Measurements from ENCODE around the gene TBC1D9.

DNA sequence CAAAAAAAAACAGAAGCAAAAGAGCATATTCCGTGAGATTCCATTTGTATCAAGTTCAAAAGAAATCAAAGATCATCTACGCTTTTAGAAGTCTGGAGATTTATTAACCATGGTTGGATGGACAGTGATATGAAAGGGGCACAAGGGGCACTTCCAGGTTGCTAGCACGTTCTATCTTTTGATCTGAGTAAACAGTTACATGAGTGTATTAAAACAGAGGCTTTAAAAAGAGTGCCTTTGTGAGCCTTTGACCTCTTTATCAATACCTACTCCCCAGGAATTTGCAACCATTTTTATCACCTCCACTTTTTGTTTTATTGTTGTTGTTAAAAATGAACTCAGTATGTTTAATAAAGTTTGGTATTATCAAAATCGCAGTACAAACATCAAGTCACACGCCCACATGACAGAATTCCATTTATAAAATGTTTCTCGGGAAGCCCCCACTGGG lies 115.1 kb downstream of the TBC1D9 start:
- TF ChIP-seq, protein P1, sequence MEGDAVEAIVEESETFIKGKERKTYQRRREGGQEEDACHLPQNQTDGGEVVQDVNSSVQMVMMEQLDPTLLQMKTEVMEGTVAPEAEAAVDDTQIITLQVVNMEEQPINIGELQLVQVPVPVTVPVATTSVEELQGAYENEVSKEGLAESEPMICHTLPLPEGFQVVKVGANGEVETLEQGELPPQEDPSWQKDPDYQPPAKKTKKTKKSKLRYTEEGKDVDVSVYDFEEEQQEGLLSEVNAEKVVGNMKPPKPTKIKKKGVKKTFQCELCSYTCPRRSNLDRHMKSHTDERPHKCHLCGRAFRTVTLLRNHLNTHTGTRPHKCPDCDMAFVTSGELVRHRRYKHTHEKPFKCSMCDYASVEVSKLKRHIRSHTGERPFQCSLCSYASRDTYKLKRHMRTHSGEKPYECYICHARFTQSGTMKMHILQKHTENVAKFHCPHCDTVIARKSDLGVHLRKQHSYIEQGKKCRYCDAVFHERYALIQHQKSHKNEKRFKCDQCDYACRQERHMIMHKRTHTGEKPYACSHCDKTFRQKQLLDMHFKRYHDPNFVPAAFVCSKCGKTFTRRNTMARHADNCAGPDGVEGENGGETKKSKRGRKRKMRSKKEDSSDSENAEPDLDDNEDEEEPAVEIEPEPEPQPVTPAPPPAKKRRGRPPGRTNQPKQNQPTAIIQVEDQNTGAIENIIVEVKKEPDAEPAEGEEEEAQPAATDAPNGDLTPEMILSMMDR (IDR thresholded peaks at IDR 0.05), result no peak
- TF ChIP-seq SIN3A (IDR thresholded peaks at IDR 0.05; ENCODE audit: borderline replicate concordance, insufficient read depth, low read depth, low read length), result no peak
- TF ChIP-seq POLR2AphosphoS5 (IDR thresholded peaks at IDR 0.05; ENCODE audit: low read depth, low read length), result no peak
- TF ChIP-seq, protein P2, sequence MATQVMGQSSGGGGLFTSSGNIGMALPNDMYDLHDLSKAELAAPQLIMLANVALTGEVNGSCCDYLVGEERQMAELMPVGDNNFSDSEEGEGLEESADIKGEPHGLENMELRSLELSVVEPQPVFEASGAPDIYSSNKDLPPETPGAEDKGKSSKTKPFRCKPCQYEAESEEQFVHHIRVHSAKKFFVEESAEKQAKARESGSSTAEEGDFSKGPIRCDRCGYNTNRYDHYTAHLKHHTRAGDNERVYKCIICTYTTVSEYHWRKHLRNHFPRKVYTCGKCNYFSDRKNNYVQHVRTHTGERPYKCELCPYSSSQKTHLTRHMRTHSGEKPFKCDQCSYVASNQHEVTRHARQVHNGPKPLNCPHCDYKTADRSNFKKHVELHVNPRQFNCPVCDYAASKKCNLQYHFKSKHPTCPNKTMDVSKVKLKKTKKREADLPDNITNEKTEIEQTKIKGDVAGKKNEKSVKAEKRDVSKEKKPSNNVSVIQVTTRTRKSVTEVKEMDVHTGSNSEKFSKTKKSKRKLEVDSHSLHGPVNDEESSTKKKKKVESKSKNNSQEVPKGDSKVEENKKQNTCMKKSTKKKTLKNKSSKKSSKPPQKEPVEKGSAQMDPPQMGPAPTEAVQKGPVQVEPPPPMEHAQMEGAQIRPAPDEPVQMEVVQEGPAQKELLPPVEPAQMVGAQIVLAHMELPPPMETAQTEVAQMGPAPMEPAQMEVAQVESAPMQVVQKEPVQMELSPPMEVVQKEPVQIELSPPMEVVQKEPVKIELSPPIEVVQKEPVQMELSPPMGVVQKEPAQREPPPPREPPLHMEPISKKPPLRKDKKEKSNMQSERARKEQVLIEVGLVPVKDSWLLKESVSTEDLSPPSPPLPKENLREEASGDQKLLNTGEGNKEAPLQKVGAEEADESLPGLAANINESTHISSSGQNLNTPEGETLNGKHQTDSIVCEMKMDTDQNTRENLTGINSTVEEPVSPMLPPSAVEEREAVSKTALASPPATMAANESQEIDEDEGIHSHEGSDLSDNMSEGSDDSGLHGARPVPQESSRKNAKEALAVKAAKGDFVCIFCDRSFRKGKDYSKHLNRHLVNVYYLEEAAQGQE (IDR thresholded peaks at IDR 0.05; ENCODE audit: insufficient read depth in 1 of 2, low read depth in 2 of 2, low read length in 1 of 2), result no peak
- no peak for TF ChIP-seq TCF7L2 (IDR thresholded peaks at IDR 0.05; ENCODE audit: low read depth, low read length)
